Retinal pigment epithelial cell (primary cell): ENCODE results near the gene LSM11.

Experiments
- DNase-seq: peaks from one replicate; pipeline ENCODE4 v3.0.0-alpha.2; 2010; ENCODE audit warnings: low read depth
- H3K4me3 ChIP-seq: 2 replicates; pipeline ENCODE4 v1.5.1; 2011; ENCODE audit warnings: mild to moderate bottlenecking, low read length, control low read depth, moderate library complexity
- TF ChIP-seq, protein P1 (sequence below): conservative IDR thresholded peaks from 2 replicates; pipeline ENCODE4 v1.5.1; 2011; ENCODE audit warnings: low read depth, low read length, control low read depth, inconsistent platforms

LSM11 gene

DNA sequence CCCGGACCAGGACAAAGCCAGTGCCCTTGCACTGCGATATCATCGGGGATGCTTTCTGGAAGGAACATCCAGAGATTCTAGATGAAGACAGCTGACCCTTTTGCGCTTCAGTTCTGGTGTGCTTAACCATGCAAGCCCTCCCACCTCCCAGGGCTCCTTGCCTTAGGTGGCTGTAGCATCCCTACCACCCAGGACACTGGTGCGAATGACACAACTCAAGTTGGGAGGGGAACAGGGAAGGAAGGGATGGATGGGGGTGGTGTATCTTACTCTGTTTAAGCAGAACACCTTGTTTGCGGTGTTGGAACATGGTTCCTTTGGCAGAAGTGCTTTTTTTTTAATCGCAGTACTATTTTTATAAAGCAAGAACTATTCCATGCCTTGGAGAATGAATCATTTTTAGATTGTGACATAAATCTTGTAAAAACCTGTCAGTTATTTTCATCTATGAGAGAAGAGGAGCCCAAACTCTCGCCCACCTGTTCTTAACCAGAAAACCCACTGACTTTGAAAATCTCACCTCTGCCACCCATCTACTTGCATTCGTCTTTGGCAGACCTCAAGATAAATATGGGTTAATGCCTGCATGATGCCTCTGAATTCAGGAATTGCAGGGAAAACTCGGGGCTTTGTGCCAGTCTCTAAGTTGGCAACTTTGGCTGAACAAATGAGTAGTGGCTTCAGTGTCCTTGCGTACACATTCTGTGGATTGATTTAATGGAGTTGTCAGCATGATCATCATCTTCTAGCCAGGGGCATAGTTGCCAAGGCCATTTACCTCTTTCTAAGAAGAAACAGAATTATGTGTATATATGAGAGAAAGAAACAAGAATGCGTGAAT, 3.9 kb upstream of the LSM11 start:
- DNase-seq: no peak
- TF ChIP-seq, protein P1, sequence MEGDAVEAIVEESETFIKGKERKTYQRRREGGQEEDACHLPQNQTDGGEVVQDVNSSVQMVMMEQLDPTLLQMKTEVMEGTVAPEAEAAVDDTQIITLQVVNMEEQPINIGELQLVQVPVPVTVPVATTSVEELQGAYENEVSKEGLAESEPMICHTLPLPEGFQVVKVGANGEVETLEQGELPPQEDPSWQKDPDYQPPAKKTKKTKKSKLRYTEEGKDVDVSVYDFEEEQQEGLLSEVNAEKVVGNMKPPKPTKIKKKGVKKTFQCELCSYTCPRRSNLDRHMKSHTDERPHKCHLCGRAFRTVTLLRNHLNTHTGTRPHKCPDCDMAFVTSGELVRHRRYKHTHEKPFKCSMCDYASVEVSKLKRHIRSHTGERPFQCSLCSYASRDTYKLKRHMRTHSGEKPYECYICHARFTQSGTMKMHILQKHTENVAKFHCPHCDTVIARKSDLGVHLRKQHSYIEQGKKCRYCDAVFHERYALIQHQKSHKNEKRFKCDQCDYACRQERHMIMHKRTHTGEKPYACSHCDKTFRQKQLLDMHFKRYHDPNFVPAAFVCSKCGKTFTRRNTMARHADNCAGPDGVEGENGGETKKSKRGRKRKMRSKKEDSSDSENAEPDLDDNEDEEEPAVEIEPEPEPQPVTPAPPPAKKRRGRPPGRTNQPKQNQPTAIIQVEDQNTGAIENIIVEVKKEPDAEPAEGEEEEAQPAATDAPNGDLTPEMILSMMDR: no peak
- no peak overlapping the region for H3K4me3 ChIP-seq

DNA sequence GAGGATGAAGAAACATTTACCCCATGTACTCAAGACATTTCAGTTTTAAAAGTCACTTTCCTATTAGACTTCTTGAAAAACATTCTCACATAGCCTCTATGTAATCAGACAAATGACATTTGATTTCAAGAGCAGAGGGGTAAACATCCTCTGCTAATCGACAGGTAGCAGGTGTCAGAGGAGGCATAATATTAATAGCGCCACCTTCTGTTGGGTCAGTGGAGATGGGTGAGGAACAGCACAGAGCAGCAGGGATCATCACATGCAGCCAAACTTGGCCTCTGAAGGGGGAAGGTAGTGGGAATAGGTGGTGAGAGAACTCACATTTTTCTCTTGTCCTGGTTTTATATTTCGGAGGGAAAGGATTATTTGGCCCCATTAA, 3.3 kb upstream of the LSM11 start:
- TF ChIP-seq, protein P1: peak; percentile 68
- H3K4me3 ChIP-seq: no peak overlapping the region
- DNase-seq: no peak

DNA sequence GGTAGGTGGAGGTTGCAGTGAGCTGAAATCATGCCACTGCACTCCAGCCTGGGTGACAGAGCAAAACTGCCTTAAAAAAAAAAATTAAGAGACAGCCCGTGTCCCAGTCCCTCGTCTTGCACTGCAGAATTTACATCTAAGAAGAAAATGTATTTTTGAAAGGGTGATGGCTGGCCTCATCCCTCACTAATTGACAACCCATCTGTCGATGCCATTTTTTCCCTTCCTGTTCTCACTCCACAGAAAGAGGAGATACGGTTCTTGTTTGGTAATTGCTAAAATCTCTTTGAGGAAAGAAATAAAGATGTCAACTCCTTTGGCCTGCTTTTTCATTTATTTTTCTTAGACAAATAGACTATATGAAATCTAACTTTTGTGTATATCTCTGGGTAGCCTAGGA, 2.4 kb upstream of the LSM11 start:
- TF ChIP-seq, protein P1: no peak
- H3K4me3 ChIP-seq: no peak overlapping the region
- no peak for DNase-seq

DNA sequence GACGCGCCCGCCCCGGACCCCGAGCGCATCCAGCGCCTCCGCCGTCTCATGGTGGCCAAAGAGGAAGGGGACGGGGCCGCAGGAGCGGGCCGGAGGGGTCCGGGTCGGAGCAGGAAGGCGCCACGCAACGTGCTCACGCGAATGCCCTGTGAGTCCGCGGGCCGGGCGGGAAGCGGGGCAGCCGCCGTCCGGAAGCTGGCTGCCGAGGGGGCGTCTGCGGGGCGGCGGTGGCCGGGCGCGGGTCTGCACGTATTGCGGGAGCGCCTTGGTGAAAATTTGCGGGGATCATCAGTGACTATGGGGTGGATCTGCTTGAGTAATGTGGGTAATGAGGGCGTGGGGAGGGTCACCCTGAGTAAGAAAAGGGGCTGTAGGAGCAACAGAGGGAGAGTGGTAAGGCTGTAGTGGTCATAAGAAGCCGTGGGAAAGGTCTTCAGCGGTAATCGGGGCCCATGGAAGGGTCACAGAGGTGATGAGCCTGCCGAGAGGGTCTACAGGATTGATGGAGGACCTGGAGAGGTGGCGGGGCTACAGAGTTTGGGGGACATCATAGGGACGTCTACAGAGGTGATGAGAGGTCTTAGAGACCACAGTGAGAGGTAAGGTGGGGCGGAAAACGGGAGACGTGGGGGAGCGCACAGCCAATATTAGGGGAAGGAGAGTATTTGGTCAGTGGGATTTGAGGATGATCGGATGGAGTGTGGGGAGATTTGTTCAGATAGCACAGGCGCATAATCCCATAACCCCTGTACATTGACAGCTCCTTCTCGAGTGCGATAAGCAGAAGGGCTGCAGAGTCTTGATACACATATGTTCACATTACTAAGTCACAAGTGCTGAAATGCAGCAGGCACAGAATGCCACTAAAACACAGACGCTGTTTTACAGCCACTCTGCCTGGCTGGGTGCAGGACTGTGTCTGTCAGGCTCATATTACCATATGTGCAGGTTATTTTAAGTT, 819 bp downstream of the LSM11 start:
- peak overlapping the region; percentile 82 for H3K4me3 ChIP-seq
- TF ChIP-seq, protein P1: no peak
- DNase-seq: no peak

GRCh38 chr5:157745041-157745456, 1.5 kb downstream of the LSM11 start:
- peak overlapping the region; percentile 82 for H3K4me3 ChIP-seq
- TF ChIP-seq, protein P1: no peak
- no peak for DNase-seq

DNA sequence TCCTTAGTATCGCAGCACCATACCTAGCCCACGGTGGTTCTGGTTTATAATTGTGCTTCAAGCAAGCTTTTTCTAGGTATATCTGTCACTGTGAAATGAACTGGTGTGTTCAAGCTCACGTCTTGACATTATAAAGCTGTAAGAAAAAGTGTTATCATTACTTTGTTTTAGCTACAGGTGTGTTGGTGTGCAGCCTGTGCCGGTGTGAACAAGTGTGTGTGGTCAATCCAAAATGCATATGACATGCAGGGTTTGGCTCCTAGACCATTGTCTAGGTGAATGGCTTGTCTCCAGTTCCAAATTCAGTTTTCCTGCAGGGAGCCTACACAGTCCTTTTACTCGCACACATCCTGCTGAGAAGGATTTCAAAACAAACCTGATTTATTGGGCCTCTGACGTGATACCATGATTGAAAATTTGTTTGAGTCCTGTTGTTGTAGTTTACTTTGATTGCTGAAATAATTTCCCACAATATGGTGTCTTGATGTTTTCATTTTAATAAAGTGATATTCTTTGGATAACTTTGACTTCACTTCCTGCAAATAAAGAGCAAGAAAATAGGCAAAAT, 3.7 kb downstream of the LSM11 start:
- no peak for DNase-seq
- no peak overlapping the region for H3K4me3 ChIP-seq
- TF ChIP-seq, protein P1: no peak
